Heart left ventricle (tissue), 16 donors: ENCODE measurements around the gene CLDN18. TPM values are rescaled to one million over a fixed set of nuclear protein-coding genes. Genes with fewer than 3 reads are reported as not detected.

ENCODE experiments used
- ATAC-seq, 4 donors: fragments of 200-7000 bp; cut with Tn5 transposase; one replicate each; pipeline ENCODE4 v1.9.1; 2020 to 2022; ENCODE audit warnings: moderate library complexity in 4 of 4, mild to moderate bottlenecking in 3 of 4, moderate number of reproducible peaks in 1 of 4
- DNase-seq, 5 donors: peaks; one replicate each; pipeline ENCODE4 v3.0.0-alpha.2; 2020
- H3K27ac ChIP-seq, 12 donors: fragments of 200-600 bp; sonication (generic) in 4 of 12; one replicate each; pipeline versions ENCODE4 v1.5.0 to v1.8.0; 2016 to 2022; ENCODE audit warnings: mild to moderate bottlenecking in 2 of 12
- H3K27me3 ChIP-seq, 9 donors: fragments of 200-600 bp; sonication (generic) in 2 of 9; one replicate each; pipeline versions ENCODE4 v1.5.1 to v1.8.0; 2016 to 2022; ENCODE audit warnings: mild to moderate bottlenecking in 3 of 9
- H3K36me3 ChIP-seq, 9 donors: fragments of 200-600 bp; sonication (generic) in 2 of 9; one replicate each; pipeline versions ENCODE4 v1.5.0 to v1.8.0; 2018 to 2022; ENCODE audit warnings: mild to moderate bottlenecking in 2 of 9
- H3K4me1 ChIP-seq, 12 donors: fragments of 200-600 bp; sonication (generic) in 4 of 12; one replicate each; pipeline versions ENCODE4 v1.5.0 to v1.8.0; 2016 to 2022; ENCODE audit warnings: mild to moderate bottlenecking in 3 of 12
- H3K4me3 ChIP-seq, 12 donors: fragments of 200-600 bp; sonication (generic) in 4 of 12; one replicate each; pipeline versions ENCODE4 v1.5.0 to v1.8.0; 2017 to 2022; ENCODE audit warnings: mild to moderate bottlenecking in 9 of 12, moderate library complexity in 4 of 12
- H3K9me3 ChIP-seq, 12 donors: fragments of 200-600 bp; sonication (generic) in 4 of 12; one replicate each; pipeline versions ENCODE4 v1.5.0 to v1.8.0; 2016 to 2022; ENCODE audit warnings: mild to moderate bottlenecking in 1 of 12
- CTCF ChIP-seq, 12 donors: fragments of 200-600 bp; sonication (generic) in 4 of 12; IDR thresholded peaks; one replicate each; pipeline versions ENCODE4 v1.5.0 to v1.8.0; 2018 to 2022; ENCODE audit warnings: antibody characterized with exemption in 12 of 12, mild to moderate bottlenecking in 5 of 12
- POLR2A ChIP-seq, 2 donors: fragments of 450-650 bp; IDR thresholded peaks; one replicate each; pipeline ENCODE4 v1.6.1; 2017; ENCODE audit warnings: antibody characterized with exemption in 2 of 2, mild to moderate bottlenecking in 2 of 2, moderate library complexity in 2 of 2
- WGBS, 4 donors: extraction: QIAGEN DNeasy Blood & Tissue Kit in 2 of 4; methylation state at CpG; one replicate each; pipeline versions ENCODE4 v1.1.5 to v1.1.7; 2013 to 2018; 5-methylcytosine and 5-hydroxymethylcytosine counted together
- intact Hi-C, 10 donors: fragments of 100-400 bp; cut with DNase I; formaldehyde crosslinking; loops; one replicate each; pipeline versions ENCODE4 v1.11.1 to v1.14.2; 2022
- polyA plus RNA-seq, 2 donors: library from polyadenylated mRNA; stranded (reverse); fragments of 200-250 nt; gene quantifications; one replicate each; pipeline ENCODE4 v1.2.3, GENCODE V29; 2013
- total RNA-seq, 9 donors: library from RNA; depleted of rRNA in 2 of 9; stranded (reverse); fragments of >200 nt in 2 of 9; fragmentation: NEBNext Ultra II Directional in 3 of 9; extraction: Animal tissue kit (Norgen Biotek cat#: 25700) in 3 of 9; gene quantifications; one replicate each; pipeline versions ENCODE4 v1.1.0 to v1.2.4, GENCODE V29; 2016 to 2023
- donor health status: ischemic (EF 13 %, LVEDD 7.1; RV severe dilation, severe dysfunction).
- donor health status: healthy with polysubstance abuse.
- donor health status: DM: no; HTN: yes; CAD: no.
- donor health status: DM: no; HTN: no; CAD: no.
- donor health status: ischemic (EF 25% LVEDD 6.9; RV normal size, moderate dysfunction).
- donor health status: ischemic (EF 25% LVEDD 5.7; RV mildly dilated, moderate dysfunction).
- donor health status: healthy.
- donor health status: DM: yes; HTN: yes; CAD: no.
- donor health status: ischemic (EF 35%, LVEDD 5.7; RV mildly dilated, moderate dysfunction).
- donor health status: nonischemic (EF 11% LVEDD 7.7; RV severe dilation, severe dysfunction).
- donor health status: DM: yes; HTN: yes; CAD: no.
- donor health status: PGD.
- donor health status: ischemic (EF 29% LVEDD 5.4; RV normal size, mild dysfunction).
- donor health status: nonischemic (EF 23%, LVEDD 6.1; RV moderate dilation, normal function).

Gene CLDN18
- total and polyA plus RNA-seq, 11 donors = 0.01 TPM; not detected in 10

DNA sequence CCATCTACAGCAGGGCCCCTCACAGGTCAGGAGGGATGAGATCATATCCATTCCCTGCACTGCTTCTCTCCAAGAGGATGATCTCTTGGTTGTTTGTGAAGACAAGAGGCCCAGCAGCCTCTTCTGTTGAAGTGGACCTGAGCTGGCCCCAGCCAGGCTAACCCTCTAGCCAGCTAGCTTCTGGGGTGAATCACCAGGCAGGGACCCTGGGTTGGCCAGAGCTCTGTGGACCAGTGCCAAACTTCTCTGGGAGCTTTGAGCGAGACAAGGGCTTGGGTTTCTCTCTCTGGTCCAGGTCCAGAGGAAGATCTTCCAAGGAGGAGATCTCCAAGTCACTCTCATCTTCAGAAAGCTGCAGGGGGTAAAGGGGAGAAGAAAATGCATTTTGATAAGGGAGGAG is 52.7 kb downstream of the CLDN18 start:
- Histone ChIP-seq H3K27me3 (no peaks in the 10 kb centered on the region), H3K9me3 (no peaks in the 10 kb centered on the region), H3K36me3 (peaks cover 0 to 78% (median 50%) of the 10 kb centered on the region in 9 donors), H3K27ac (no peak overlapping the region), H3K4me3 (no peak overlapping the region), H3K4me1 (peaks cover 0 to 24% (median 4%) of the 10 kb centered on the region in 12 donors)
- no peak for TF ChIP-seq POLR2A (IDR thresholded peaks at IDR 0.05)
- TF ChIP-seq CTCF (IDR thresholded peaks at IDR 0.05) = no peak
- DNase-seq (no peak), ATAC-seq (no peak)
- intact Hi-C loops = loop anchor here in 1 of 10 donors (10.0 kb wide), 1 partner anchor 362 kb away; no protein-coding TSS in a partner anchor
- 35 to 52% (median 38%) methylated on average over 1 of the region's 1 CpG for WGBS, 4 donors

DNA sequence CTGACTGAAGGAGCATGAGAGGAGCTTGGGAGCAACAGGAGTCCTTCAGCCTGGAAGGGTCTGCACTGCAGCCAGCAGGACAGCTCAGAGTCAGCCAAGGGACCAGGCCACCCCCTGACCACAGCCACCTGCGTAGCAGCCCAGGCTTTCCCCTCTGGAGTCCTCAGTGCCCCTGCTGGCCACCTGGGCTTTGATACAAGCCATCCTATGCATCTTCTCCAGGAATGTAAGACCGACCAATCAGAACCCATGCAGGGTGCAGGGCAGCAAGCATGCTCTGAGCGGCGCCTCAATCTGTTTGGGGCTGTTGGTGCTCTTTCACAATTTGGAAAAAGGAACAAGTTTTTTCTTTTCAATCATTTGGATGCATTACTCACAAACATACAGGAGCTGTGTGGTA is 53.5 kb downstream of the CLDN18 start:
- TF ChIP-seq CTCF (IDR thresholded peaks at IDR 0.05) (no peak), POLR2A (IDR thresholded peaks at IDR 0.05) (no peak)
- WGBS, 4 donors = 62 to 97% (median 73%) methylated on average over 3 to 4 of the region's 4 CpGs
- intact Hi-C loops = loop anchor here in 1 of 10 donors (10.0 kb wide), 1 partner anchor 361 kb away; no protein-coding TSS in a partner anchor
- Histone ChIP-seq H3K27me3 (no peaks in the 10 kb centered on the region), H3K36me3 (peaks cover 0 to 83% (median 55%) of the 10 kb centered on the region in 9 donors), H3K27ac (no peak overlapping the region), H3K4me1 (peaks cover 0 to 20% (median 4%) of the 10 kb centered on the region in 12 donors), H3K4me3 (no peak overlapping the region), H3K9me3 (no peaks in the 10 kb centered on the region)
- no peak for DNase-seq
- no peak for ATAC-seq

DNA sequence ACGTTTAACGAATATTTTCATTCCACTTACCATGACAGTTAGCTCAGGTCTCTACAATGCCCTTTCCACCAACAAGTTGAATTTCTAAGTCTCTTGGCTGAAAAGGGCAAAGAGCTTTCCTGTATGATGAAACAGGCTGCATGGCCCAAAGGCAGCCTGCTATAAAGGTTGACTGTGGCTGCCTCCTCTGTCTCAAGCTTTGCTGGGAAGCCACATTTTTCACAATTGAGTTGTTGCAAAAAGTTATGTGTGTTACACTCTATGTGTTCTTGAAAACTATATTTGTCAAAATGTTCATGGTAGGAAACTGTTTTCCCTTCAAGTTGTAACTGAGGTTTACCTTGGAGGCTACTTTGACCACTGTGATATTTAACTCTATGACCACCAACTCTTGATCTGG is 56.0 kb downstream of the CLDN18 start:
- no peaks in the 10 kb centered on the region for H3K27me3 ChIP-seq
- H3K4me1 ChIP-seq = peaks cover 0 to 13% (median 0%) of the 10 kb centered on the region in 12 donors
- no peak overlapping the region for H3K27ac ChIP-seq
- no peaks in the 10 kb centered on the region for H3K9me3 ChIP-seq
- DNase-seq (no peak), ATAC-seq (no peak)
- WGBS, 4 donors = 88 to 94% (median 92%) methylated on average over 2 of the region's 2 CpGs
- TF ChIP-seq POLR2A (IDR thresholded peaks at IDR 0.05) (no peak), CTCF (IDR thresholded peaks at IDR 0.05) (no peak)
- H3K4me3 ChIP-seq = no peak overlapping the region
- H3K36me3 ChIP-seq = peaks cover 0 to 85% (median 55%) of the 10 kb centered on the region in 9 donors
- intact Hi-C loops = loop anchor here in 1 of 10 donors (10.0 kb wide), 1 partner anchor 359 kb away; no protein-coding TSS in a partner anchor

DNA sequence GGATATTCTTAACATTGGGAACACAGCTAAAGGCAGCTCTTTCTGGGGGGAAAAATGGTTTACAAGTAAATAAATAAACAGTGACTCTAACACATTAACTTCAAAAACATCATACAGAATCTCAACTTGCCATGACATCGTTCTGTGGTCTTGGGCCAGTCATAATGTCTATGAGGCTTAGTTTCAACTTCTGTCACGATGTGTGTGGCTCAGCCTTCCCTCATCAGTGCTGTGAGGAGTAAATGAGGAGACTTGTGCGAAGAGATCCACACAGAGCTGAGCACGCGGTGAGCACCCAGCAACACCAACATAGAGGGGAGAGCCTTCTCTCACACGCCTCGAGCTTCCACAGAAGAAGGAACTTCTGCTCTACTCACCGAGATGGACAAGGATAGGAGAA is 56.4 kb downstream of the CLDN18 start:
- intact Hi-C loops = loop anchor here in 1 of 10 donors (10.0 kb wide), 1 partner anchor 358 kb away; no protein-coding TSS in a partner anchor
- Histone ChIP-seq H3K4me1 (peaks cover 0 to 12% (median 0%) of the 10 kb centered on the region in 12 donors), H3K4me3 (no peak overlapping the region), H3K9me3 (no peaks in the 10 kb centered on the region), H3K36me3 (peaks cover 0 to 85% (median 56%) of the 10 kb centered on the region in 9 donors), H3K27me3 (no peaks in the 10 kb centered on the region), H3K27ac (no peak overlapping the region)
- TF ChIP-seq POLR2A (IDR thresholded peaks at IDR 0.05) = no peak
- no peak for TF ChIP-seq CTCF (IDR thresholded peaks at IDR 0.05)
- DNase-seq (no peak), ATAC-seq (no peak)
- 91 to 95% (median 94%) methylated on average over 8 of the region's 8 CpGs for WGBS, 4 donors
